Neuronal stem cell (in vitro differentiated cells): ENCODE results near the gene PTPRT.

ENCODE experiments used
- DNase-seq: peaks from one replicate; pipeline ENCODE4 v3.0.0-alpha.2; 2013; ENCODE audit warnings: low spot score
- H2AFZ ChIP-seq: one replicate; pipeline ENCODE4 v1.6.1; 2013; ENCODE audit warnings: mild to moderate bottlenecking, low read length, inconsistent platforms
- H2AK5ac ChIP-seq: 2 replicates; pipeline ENCODE4 v1.6.1; 2013; ENCODE audit warnings: low read depth, mild to moderate bottlenecking, inconsistent platforms, low read length, moderate library complexity, mixed read lengths
- H2BK120ac ChIP-seq: 2 replicates; pipeline ENCODE4 v1.6.1; 2013; ENCODE audit warnings: low read depth, mild to moderate bottlenecking, inconsistent platforms, low read length, moderate library complexity, mixed read lengths
- H2BK12ac ChIP-seq: one replicate; pipeline ENCODE4 v1.6.1; 2013; ENCODE audit warnings: low read length, inconsistent platforms
- H2BK15ac ChIP-seq: 2 replicates; pipeline ENCODE4 v1.6.1; 2013; ENCODE audit warnings: mild to moderate bottlenecking, low read length, inconsistent platforms, mixed read lengths
- H2BK5ac ChIP-seq: one replicate; pipeline ENCODE4 v1.6.1; 2013; ENCODE audit warnings: inconsistent platforms, mild to moderate bottlenecking, low read length, moderate library complexity
- H3K14ac ChIP-seq: one replicate; pipeline ENCODE4 v1.6.1; 2013; ENCODE audit warnings: low read length, inconsistent platforms
- H3K18ac ChIP-seq: 2 replicates; pipeline ENCODE4 v1.6.1; 2013; ENCODE audit warnings: low read length, inconsistent platforms
- H3K23ac ChIP-seq: 2 replicates; pipeline ENCODE4 v1.6.1; 2013; ENCODE audit warnings: low read depth, mild to moderate bottlenecking, mixed read lengths, low read length, inconsistent platforms; ENCODE audit not compliant: poor library complexity
- H3K27ac ChIP-seq: replicated peaks from 3 replicates; pipeline ENCODE4 v1.5.1; 2013; ENCODE audit warnings: low read length, inconsistent platforms
- H3K27me3 ChIP-seq, 3 experiments: 2 replicates each; pipeline ENCODE4 v1.6.1; 2013; ENCODE audit warnings: low read length in 3 of 3, mild to moderate bottlenecking in 2 of 3, inconsistent platforms in 1 of 3, low read depth in 1 of 3, mixed read lengths in 1 of 3, moderate library complexity in 1 of 3; ENCODE audit not compliant: control insufficient read depth in 3 of 3, insufficient read depth in 3 of 3
- H3K36me3 ChIP-seq, 2 donors: replicated peaks in 1 of 2; 2 replicates each; pipeline ENCODE4 v1.6.1; 2013; ENCODE audit warnings: low read length in 2 of 2; ENCODE audit not compliant: control insufficient read depth in 2 of 2, insufficient read depth in 2 of 2
- H3K4ac ChIP-seq: 2 replicates; pipeline ENCODE4 v1.6.1; 2013; ENCODE audit warnings: inconsistent platforms, mild to moderate bottlenecking, low read length, moderate library complexity
- H3K4me1 ChIP-seq, 2 donors: 1 replicate in 1 of 2; 2 replicates in 1 of 2; pipeline ENCODE4 v1.6.1; 2013; ENCODE audit warnings: low read length in 2 of 2, low read depth in 1 of 2; ENCODE audit not compliant: control insufficient read depth in 2 of 2, insufficient read depth in 1 of 2
- H3K4me2 ChIP-seq: one replicate; pipeline ENCODE4 v1.6.1; 2013; ENCODE audit warnings: mild to moderate bottlenecking, low read length, inconsistent platforms; ENCODE audit not compliant: insufficient read depth, poor library complexity, severe bottlenecking
- H3K4me3 ChIP-seq, 2 donors: 2 replicates each; pipeline ENCODE4 v1.5.1; 2013; ENCODE audit warnings: low read length in 2 of 2, mild to moderate bottlenecking in 2 of 2, inconsistent platforms in 1 of 2, moderate library complexity in 1 of 2
- H3K79me1 ChIP-seq: one replicate; pipeline ENCODE4 v1.6.1; 2013; ENCODE audit warnings: low read depth, mild to moderate bottlenecking, inconsistent platforms, low read length, moderate library complexity
- H3K9ac ChIP-seq: one replicate; pipeline ENCODE4 v1.6.1; 2013; ENCODE audit warnings: mild to moderate bottlenecking, low read depth, low read length, inconsistent platforms; ENCODE audit not compliant: poor library complexity
- H3K9me3 ChIP-seq, 2 donors: replicated peaks in 1 of 2; 2 replicates each; pipeline versions ENCODE3 to v1.6.1; 2013; ENCODE audit warnings: low read length in 2 of 2, mild to moderate bottlenecking in 2 of 2, inconsistent platforms in 1 of 2, low read depth in 1 of 2, mixed read lengths in 1 of 2, moderate library complexity in 1 of 2; ENCODE audit not compliant: control insufficient read depth in 2 of 2, insufficient read depth in 1 of 2
- H4K8ac ChIP-seq: one replicate; pipeline ENCODE4 v1.6.1; 2013; ENCODE audit warnings: low read depth, mild to moderate bottlenecking, inconsistent platforms, low read length, moderate library complexity
- H4K91ac ChIP-seq: one replicate; pipeline ENCODE4 v1.6.1; 2013; ENCODE audit warnings: low read length, low read depth, mild to moderate bottlenecking, inconsistent platforms; ENCODE audit not compliant: poor library complexity
- WGBS, 2 donors: extraction: QIAGEN DNeasy Blood & Tissue Kit; methylation state at CpG; one replicate each; pipeline ENCODE4 v1.1.7; 2013; ENCODE audit warnings: missing lambda C conversion rate in 2 of 2, mixed read lengths in 1 of 2; ENCODE audit not compliant: insufficient read length in 2 of 2, insufficient replicate concordance in 1 of 2; ENCODE audit errors: extremely low coverage in 2 of 2; 5-methylcytosine and 5-hydroxymethylcytosine counted together

The PTPRT gene

DNA sequence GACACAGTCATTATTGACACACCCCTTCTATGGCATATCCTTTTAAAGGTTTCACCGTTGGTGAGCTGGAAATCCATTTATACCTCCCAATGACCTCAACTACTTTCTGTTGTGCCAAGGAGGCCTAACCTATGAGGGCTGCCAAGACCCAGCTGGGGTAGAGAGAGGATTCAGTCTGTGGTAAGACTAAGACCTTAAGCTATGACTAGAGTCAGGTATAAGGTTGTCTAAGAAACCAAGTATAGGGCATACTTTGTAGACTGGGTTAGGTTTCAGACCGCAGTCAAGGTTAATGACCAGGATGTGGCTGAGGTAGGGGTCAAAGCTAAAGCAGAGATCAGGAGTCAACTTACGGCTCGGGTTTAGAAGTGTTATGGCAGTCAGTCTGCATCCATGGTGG, 930.3 kb downstream of the PTPRT start:
- H4K8ac ChIP-seq: no peak overlapping the region
- no peak overlapping the region for H2BK5ac ChIP-seq
- H3K14ac ChIP-seq: no peak overlapping the region
- H3K4me3 ChIP-seq: no peak overlapping the region
- H2BK12ac ChIP-seq: no peak overlapping the region
- H3K9ac ChIP-seq: no peak overlapping the region
- no peaks in the 10 kb centered on the region for H3K27me3 ChIP-seq
- no peaks in the 10 kb centered on the region for H3K9me3 ChIP-seq
- H2BK15ac ChIP-seq: no peak overlapping the region
- H3K4ac ChIP-seq: no peak overlapping the region
- no peak overlapping the region for H3K27ac ChIP-seq
- peaks cover 0 to 5% of the 10 kb centered on the region in 2 donors for H3K4me1 ChIP-seq
- H2AFZ ChIP-seq: no peak overlapping the region
- no peak overlapping the region for H3K18ac ChIP-seq
- no CpG with 5 or more reads among the region's 4 CpGs for WGBS, 2 donors
- H3K4me2 ChIP-seq: no peak overlapping the region
- H2BK120ac ChIP-seq: no peak overlapping the region
- no peaks in the 10 kb centered on the region for H3K36me3 ChIP-seq
- H3K79me1 ChIP-seq: no peaks in the 10 kb centered on the region
- DNase-seq: no peak
- H4K91ac ChIP-seq: no peak overlapping the region
- no peak overlapping the region for H2AK5ac ChIP-seq
- H3K23ac ChIP-seq: no peak overlapping the region

DNA sequence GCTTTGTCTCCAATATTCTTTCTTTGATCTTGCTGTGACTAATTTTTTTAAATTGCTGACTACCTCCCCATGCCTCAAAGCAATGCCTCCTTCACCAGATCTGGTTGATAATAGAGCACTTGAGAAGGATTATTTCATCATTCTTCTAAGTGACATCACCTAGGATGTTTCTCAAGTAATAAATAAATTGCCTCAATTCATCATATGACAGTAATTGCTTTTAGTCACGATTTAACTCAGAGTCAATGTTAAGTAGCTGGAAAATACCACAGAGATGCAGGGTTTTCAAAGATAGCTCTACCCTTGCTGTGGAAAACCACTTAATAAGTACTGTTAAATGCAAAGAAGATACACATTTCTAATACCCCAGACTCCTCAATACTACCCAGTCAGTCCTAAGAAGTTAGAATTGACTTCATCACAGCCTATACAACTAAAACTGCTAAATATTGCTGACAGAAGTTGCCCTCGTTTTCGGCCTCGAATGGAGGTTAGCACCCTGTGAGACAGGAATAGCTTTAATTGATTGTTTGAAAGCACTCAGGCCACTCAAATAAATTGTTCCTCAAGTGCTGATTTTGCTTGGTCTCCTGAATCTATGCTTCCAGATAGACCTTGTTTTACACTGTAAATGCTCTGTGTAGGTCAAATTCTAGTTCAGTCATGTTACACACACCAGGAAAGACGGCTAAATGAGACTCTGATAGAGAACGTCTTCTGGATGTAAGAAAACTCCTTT, 931.0 kb downstream of the PTPRT start:
- Histone ChIP-seq H2BK5ac (no peak overlapping the region), H2AK5ac (no peak overlapping the region), H3K36me3 (no peaks in the 10 kb centered on the region), H3K27me3 (no peaks in the 10 kb centered on the region), H2BK120ac (no peak overlapping the region), H3K4me2 (no peak overlapping the region), H3K4ac (no peak overlapping the region), H3K9me3 (no peaks in the 10 kb centered on the region), H2BK15ac (no peak overlapping the region), H3K4me3 (no peak overlapping the region), H3K18ac (no peak overlapping the region), H3K9ac (no peak overlapping the region), H2BK12ac (no peak overlapping the region), H3K23ac (no peak overlapping the region), H3K14ac (no peak overlapping the region), H3K79me1 (no peaks in the 10 kb centered on the region), H4K91ac (no peak overlapping the region), H4K8ac (no peak overlapping the region), H3K27ac (no peak overlapping the region), H3K4me1 (peaks cover 0 to 5% of the 10 kb centered on the region in 2 donors), H2AFZ (no peak overlapping the region)
- DNase-seq: no peak
- WGBS, 2 donors: no CpG with 5 or more reads among the region's 6 CpGs

DNA sequence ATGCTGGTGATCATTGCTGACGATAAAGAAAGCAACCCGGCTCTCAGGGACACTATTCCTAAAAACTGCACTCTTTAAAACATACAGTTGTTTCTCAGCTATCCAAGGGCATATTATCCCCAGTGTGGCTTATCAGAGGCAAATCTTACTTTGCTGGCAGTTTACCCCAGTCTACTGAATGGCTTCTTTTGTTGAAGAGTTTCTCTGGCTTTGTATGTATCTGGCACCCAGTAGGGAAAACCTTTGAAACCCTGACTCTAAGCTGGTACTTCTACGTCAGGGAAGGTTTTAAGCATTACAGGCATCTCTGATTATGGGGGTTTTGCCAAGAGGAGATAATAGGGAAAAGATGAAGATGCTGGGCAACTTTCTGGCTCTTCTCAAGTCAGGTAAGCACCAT, 933.9 kb downstream of the PTPRT start:
- no peaks in the 10 kb centered on the region for H3K27me3 ChIP-seq
- DNase-seq: no peak

DNA sequence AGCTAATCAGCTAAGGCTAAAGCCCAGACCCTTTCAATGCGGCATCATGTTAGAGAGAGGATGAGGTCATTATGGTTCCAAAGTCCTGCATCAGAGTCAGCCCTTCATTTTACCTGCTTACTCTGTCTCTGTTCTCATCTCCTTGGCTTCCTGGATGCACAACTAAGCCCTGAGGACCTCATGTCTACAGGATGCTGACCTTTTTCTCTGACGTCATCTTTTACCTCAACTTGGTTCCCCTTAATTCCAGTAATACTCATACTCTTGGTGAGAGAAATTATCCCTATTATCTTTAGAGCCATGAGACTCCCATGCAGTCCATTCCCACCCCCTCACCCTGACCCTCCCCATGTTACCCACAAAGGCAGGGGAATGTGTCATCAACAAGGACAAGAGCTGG, 935.0 kb downstream of the PTPRT start:
- Histone ChIP-seq H3K79me1 (no peaks in the 10 kb centered on the region), H2BK120ac (no peak overlapping the region), H3K27me3 (no peaks in the 10 kb centered on the region), H2BK15ac (no peak overlapping the region), H3K23ac (no peak overlapping the region), H2BK5ac (no peak overlapping the region), H3K9me3 (no peaks in the 10 kb centered on the region), H3K4ac (no peak overlapping the region), H3K14ac (no peak overlapping the region), H3K4me2 (no peak overlapping the region), H3K27ac (no peak overlapping the region), H3K4me3 (no peak overlapping the region), H2BK12ac (no peak overlapping the region), H4K91ac (no peak overlapping the region), H3K36me3 (no peaks in the 10 kb centered on the region), H3K9ac (no peak overlapping the region), H3K4me1 (no peaks in the 10 kb centered on the region), H2AK5ac (no peak overlapping the region), H2AFZ (no peak overlapping the region), H4K8ac (no peak overlapping the region), H3K18ac (no peak overlapping the region)
- no peak for DNase-seq
- WGBS, 2 donors: no CpG with 5 or more reads among the region's 2 CpGs

More for the DNA sequence above, 933.9 kb downstream of the PTPRT start:
- H2AFZ ChIP-seq: no peak overlapping the region
- no peak overlapping the region for H2BK15ac ChIP-seq
- no peak overlapping the region for H2BK120ac ChIP-seq
- WGBS, 2 donors: no CpG with 5 or more reads among the region's 3 CpGs
- no peak overlapping the region for H3K23ac ChIP-seq
- no peak overlapping the region for H2BK12ac ChIP-seq
- H3K4me2 ChIP-seq: no peak overlapping the region
- no peaks in the 10 kb centered on the region for H3K9me3 ChIP-seq
- no peak overlapping the region for H3K4me3 ChIP-seq
- H4K8ac ChIP-seq: no peak overlapping the region
- H4K91ac ChIP-seq: no peak overlapping the region
- no peak overlapping the region for H2AK5ac ChIP-seq
- H3K36me3 ChIP-seq: no peaks in the 10 kb centered on the region
- H3K4ac ChIP-seq: no peak overlapping the region
- H3K27ac ChIP-seq: no peak overlapping the region
- no peaks in the 10 kb centered on the region for H3K4me1 ChIP-seq
- H2BK5ac ChIP-seq: no peak overlapping the region
- no peak overlapping the region for H3K18ac ChIP-seq
- no peaks in the 10 kb centered on the region for H3K79me1 ChIP-seq
- H3K9ac ChIP-seq: no peak overlapping the region
- H3K14ac ChIP-seq: no peak overlapping the region
